IPS-18a (cell line): ENCODE data around the gene MRPL30.

ENCODE experiments used
- H3K27ac ChIP-seq: one replicate; pipeline ENCODE4 v1.5.1; 2013; ENCODE audit warnings: low read length
- H3K27me3 ChIP-seq: one replicate; pipeline ENCODE4 v1.6.1; 2013; ENCODE audit warnings: mild to moderate bottlenecking, low read length; ENCODE audit not compliant: control insufficient read depth, insufficient read depth
- H3K36me3 ChIP-seq: one replicate; pipeline ENCODE4 v1.6.1; 2013; ENCODE audit warnings: low read depth, low read length; ENCODE audit not compliant: control insufficient read depth
- H3K4me1 ChIP-seq: one replicate; pipeline ENCODE4 v1.6.1; 2013; ENCODE audit warnings: low read depth, low read length; ENCODE audit not compliant: control insufficient read depth
- H3K4me3 ChIP-seq: one replicate; pipeline ENCODE4 v1.5.1; 2013; ENCODE audit warnings: low read length
- H3K9ac ChIP-seq: one replicate; pipeline ENCODE4 v1.6.1; 2013; ENCODE audit warnings: mild to moderate bottlenecking, low read length, moderate library complexity
- H3K9me3 ChIP-seq: one replicate; pipeline ENCODE4 v1.6.1; 2013; ENCODE audit warnings: low read depth, low read length; ENCODE audit not compliant: control insufficient read depth

Gene MRPL30

DNA sequence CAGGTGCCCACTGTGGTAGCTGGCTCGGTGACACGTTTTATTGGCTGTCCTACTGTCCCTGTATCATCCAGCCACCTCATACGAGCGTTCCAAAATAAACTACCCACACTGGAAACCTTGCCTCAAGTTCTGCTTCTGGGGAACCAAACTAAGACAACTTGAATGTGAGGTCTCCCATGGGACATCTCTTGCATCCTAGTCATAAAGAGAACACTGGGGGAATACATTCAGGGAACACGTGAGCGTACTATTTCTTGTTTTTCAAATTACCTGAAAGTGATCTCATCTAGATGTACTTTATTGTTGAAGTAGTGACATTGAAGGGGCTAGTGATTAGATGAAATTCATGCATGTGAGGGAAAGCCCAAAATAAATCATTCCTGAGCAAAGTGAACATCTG, 59.4 kb downstream of the MRPL30 start:
- no peaks in the 10 kb centered on the region for H3K4me1 ChIP-seq
- no peaks in the 10 kb centered on the region for H3K9me3 ChIP-seq
- no peak overlapping the region for H3K4me3 ChIP-seq
- H3K27ac ChIP-seq: no peak overlapping the region
- no peaks in the 10 kb centered on the region for H3K27me3 ChIP-seq
- no peak overlapping the region for H3K9ac ChIP-seq
- H3K36me3 ChIP-seq: no peaks in the 10 kb centered on the region

- no peak overlapping the region for H3K27ac ChIP-seq
- no peak overlapping the region for H3K4me3 ChIP-seq
- no peaks in the 10 kb centered on the region for H3K36me3 ChIP-seq
- no peak overlapping the region for H3K9ac ChIP-seq
- no peaks in the 10 kb centered on the region for H3K9me3 ChIP-seq
- no peaks in the 10 kb centered on the region for H3K27me3 ChIP-seq
- H3K4me1 ChIP-seq: no peaks in the 10 kb centered on the region
Observed at GRCh38 chr2:99242151-99242550, 61.2 kb downstream of the MRPL30 start.
